Lung (tissue), 12 donors: ENCODE results near the gene MAPKAPK3. TPM values are rescaled to one million over a fixed set of nuclear protein-coding genes. Genes with fewer than 3 reads are reported as not detected.

ENCODE experiments used
- ATAC-seq: fragments of 200-7000 bp; cut with Tn5 transposase; one replicate; pipeline ENCODE4 v1.9.1; 2020; ENCODE audit warnings: moderate number of reproducible peaks; ENCODE audit not compliant: insufficient read depth, low FRiP score
- DNase-seq, 3 donors: peaks; one replicate each; pipeline ENCODE4 v3.0.0-alpha.2; 2013 to 2017
- H3K27ac ChIP-seq, 2 donors: one replicate each; pipeline ENCODE4 v1.5.1; 2013; ENCODE audit warnings: mild to moderate bottlenecking in 2 of 2, moderate library complexity in 2 of 2, control low read depth in 1 of 2, inconsistent platforms in 1 of 2, low read depth in 1 of 2, low read length in 1 of 2
- H3K27me3 ChIP-seq, 3 donors: one replicate each; pipeline ENCODE4 v1.5.1; 2013; ENCODE audit warnings: low read length in 2 of 3; ENCODE audit not compliant: control insufficient read depth in 3 of 3, insufficient read depth in 3 of 3
- H3K36me3 ChIP-seq, 4 donors: one replicate each; pipeline ENCODE4 v1.5.1; 2013; ENCODE audit warnings: low read length in 4 of 4, mild to moderate bottlenecking in 1 of 4, moderate library complexity in 1 of 4; ENCODE audit not compliant: control insufficient read depth in 4 of 4, insufficient read depth in 4 of 4
- H3K4me1 ChIP-seq, 5 donors: one replicate each; pipeline ENCODE4 v1.5.1; 2013; ENCODE audit warnings: low read length in 5 of 5, mild to moderate bottlenecking in 2 of 5, moderate library complexity in 1 of 5; ENCODE audit not compliant: control insufficient read depth in 5 of 5, insufficient read depth in 5 of 5
- H3K4me3 ChIP-seq: one replicate; pipeline ENCODE4 v1.5.1; 2013; ENCODE audit warnings: mild to moderate bottlenecking, control low read depth, moderate library complexity
- H3K9ac ChIP-seq, 2 donors: one replicate each; pipeline ENCODE4 v1.5.1; 2013; ENCODE audit warnings: low read length in 2 of 2, control low read depth in 1 of 2; ENCODE audit not compliant: insufficient read depth in 1 of 2
- H3K9me3 ChIP-seq, 4 donors: one replicate each; pipeline ENCODE4 v1.5.1; 2013; ENCODE audit warnings: low read length in 3 of 4, mild to moderate bottlenecking in 1 of 4, moderate library complexity in 1 of 4; ENCODE audit not compliant: control insufficient read depth in 4 of 4, insufficient read depth in 3 of 4
- WGBS, 2 donors: extraction: QIAGEN DNeasy Blood & Tissue Kit; methylation state at CpG; one replicate each; pipeline ENCODE4 v1.1.7; 2013; 5-methylcytosine and 5-hydroxymethylcytosine counted together
- polyA plus RNA-seq, 2 donors: library from polyadenylated mRNA; stranded (reverse); fragments of 200-250 nt; gene quantifications; one replicate each; pipeline ENCODE4 v1.2.1, GENCODE V29; 2013
- total RNA-seq, 2 donors: library from RNA; depleted of rRNA in 1 of 2; stranded (reverse); fragments of >200 nt in 1 of 2; gene quantifications; one replicate each; pipeline ENCODE4 v1.2.1, GENCODE V29; 2014 to 2021
- TF ChIP-seq, protein P1 (sequence below): IDR thresholded peaks from 2 replicates; pipeline ENCODE4 v1.5.1; 2012; ENCODE audit warnings: mild to moderate bottlenecking; ENCODE audit errors: control extremely low read depth, extremely low read depth
- donor health status: control.
- donor health status: control.
- donor health status: Bipolar disorder and iron deficiency.
- donor health status: healthy.
- donor health status: DM: yes; HTN: yes; CAD: no.

Gene MAPKAPK3
- total and polyA plus RNA-seq, 4 donors: 23.6 to 96.1 (median 71.4) TPM

DNA sequence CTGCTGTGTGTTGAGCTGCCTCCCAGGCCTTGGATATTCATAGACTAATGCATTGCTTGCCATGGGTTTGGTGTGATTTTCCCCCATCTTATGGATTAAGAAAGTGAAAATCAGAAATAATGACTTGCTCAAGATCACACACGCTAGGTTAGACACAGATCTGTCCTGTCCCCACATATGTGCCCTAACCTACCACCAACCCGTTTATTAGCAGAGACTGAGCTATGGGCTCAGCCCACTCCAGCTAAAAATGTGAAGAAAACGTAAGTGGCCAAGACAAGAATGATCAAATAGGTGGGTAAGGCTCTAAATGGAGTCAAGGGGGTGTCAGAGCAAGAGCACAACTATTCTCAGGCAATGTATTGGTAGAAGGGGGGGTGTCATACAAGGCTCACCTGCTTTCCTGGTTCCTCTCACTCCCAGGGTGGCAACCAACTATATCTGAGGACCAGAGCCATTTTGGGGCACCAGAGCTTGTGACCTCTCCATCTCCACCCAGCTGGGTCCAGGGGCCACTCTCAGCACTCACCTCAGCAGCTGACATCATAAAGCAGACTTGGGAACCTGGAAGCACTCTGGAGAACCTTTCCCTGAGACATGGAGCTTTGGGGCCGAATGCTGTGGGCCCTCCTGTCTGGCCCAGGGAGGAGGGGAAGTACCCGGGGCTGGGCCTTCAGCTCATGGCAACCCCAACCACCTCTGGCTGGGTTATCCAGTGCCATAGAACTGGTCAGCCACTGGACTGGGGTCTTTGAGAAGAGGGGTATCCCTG is 46.3 kb upstream of the MAPKAPK3 start:
- ATAC-seq: no peak
- Histone ChIP-seq H3K36me3 (peaks cover 0 to 12% (median 6%) of the 10 kb centered on the region in 4 donors), H3K4me1 (peaks cover 0 to 26% (median 13%) of the 10 kb centered on the region in 5 donors), H3K9me3 (no peaks in the 10 kb centered on the region), H3K9ac (peak overlapping the region in 1 of 2 donors; percentile 92), H3K27me3 (no peaks in the 10 kb centered on the region), H3K27ac (peak overlapping the region in 1 of 2 donors; percentile 28), H3K4me3 (no peak overlapping the region)
- WGBS, 2 donors: 84% methylated on average over 5 of the region's 5 CpGs
- TF ChIP-seq, protein P1, sequence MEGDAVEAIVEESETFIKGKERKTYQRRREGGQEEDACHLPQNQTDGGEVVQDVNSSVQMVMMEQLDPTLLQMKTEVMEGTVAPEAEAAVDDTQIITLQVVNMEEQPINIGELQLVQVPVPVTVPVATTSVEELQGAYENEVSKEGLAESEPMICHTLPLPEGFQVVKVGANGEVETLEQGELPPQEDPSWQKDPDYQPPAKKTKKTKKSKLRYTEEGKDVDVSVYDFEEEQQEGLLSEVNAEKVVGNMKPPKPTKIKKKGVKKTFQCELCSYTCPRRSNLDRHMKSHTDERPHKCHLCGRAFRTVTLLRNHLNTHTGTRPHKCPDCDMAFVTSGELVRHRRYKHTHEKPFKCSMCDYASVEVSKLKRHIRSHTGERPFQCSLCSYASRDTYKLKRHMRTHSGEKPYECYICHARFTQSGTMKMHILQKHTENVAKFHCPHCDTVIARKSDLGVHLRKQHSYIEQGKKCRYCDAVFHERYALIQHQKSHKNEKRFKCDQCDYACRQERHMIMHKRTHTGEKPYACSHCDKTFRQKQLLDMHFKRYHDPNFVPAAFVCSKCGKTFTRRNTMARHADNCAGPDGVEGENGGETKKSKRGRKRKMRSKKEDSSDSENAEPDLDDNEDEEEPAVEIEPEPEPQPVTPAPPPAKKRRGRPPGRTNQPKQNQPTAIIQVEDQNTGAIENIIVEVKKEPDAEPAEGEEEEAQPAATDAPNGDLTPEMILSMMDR: no peak
- no peak for DNase-seq

DNA sequence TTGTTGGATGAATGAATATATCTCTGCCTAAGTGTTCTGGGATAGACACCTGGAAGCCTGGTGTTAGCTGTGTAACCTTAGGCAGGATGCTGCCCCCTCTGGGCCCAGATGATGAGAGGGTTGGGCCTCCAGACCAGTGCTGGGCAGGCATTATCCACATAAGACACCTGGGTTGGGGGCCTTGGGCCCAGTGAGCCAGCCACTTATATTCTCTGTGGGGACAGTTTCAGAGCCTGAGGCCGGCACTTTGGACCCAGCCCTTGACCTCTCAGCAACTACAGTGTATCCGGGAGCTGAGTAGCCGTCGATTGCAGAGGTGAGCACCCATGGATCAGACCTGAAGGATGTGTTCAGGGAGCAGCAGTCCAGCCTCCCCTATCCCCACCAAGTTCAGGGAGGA is 45.5 kb upstream of the MAPKAPK3 start:
- ATAC-seq (no peak), DNase-seq (no peak)
- Histone ChIP-seq H3K27ac (no peak overlapping the region), H3K36me3 (peaks cover 0 to 17% (median 6%) of the 10 kb centered on the region in 4 donors), H3K27me3 (no peaks in the 10 kb centered on the region), H3K4me1 (peaks cover 0 to 26% (median 13%) of the 10 kb centered on the region in 5 donors), H3K9ac (no peak overlapping the region), H3K4me3 (no peak overlapping the region), H3K9me3 (no peaks in the 10 kb centered on the region)
- WGBS, 2 donors: 84 to 91% methylated on average over 4 of the region's 4 CpGs
- TF ChIP-seq, protein P1: no peak

DNA sequence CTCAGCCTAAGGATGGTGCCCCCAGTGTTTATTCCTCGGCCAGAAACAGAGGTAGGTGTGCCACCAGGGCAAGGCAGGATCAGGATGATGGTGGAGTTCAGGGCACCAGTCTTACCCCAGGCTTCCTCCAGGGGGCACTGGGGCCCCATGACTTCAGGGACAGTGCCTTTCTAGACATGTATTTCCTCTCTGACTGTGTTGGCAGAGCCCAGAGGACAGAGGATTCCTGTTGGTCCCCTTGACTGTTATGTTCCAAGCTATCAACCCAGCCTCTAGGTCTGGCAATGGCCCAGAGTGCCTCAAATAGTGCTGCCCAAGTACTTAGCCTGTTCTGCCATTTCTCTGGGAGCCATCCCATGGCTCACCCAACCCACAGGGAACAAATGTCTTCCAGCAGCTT is 44.8 kb upstream of the MAPKAPK3 start:
- Histone ChIP-seq H3K36me3 (peaks cover 0 to 23% (median 8%) of the 10 kb centered on the region in 4 donors), H3K9me3 (no peaks in the 10 kb centered on the region), H3K27ac (peak overlapping the region; percentile 26 to 42), H3K9ac (no peak overlapping the region), H3K27me3 (no peaks in the 10 kb centered on the region), H3K4me3 (no peak overlapping the region), H3K4me1 (peaks cover 0 to 24% (median 9%) of the 10 kb centered on the region in 5 donors)
- TF ChIP-seq, protein P1: peak; percentile 91
- ATAC-seq (peak; percentile 22), DNase-seq (peak; percentile 79 to 82 (median 80))
- WGBS, 2 donors: 7% methylated on average over 1 of the region's 1 CpG
